ENCODE results near the gene NADK2. TPM values are rescaled to one million over a fixed set of nuclear protein-coding genes. Genes with fewer than 3 reads are reported as not detected.

The NADK2 gene
- total and polyA plus RNA-seq, 10 of the 15 experiments (the other 5 are each of a cell fraction or from before 2014, with no cell fraction given), result 2.4 to 9.0 (median 6.3) TPM

DNA sequence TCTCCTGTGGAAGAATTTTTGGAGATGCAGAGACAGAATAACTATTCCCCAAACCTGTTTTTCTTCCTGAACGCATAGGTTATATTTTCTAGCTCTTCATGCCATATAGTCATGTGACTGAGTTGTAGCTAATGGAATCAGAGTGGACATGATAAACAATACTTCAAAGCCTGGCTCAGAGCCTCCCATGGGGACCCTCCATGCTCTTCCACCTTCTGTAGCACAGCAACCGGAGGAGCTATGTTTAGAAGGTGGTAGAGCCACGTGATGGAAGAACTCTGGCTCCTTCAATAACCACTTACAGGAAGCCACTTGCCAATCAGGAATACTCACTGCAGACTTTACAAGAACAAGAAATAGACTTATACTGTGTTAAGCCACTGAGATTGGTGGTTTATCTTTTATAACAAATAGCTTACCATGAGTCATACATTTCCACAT lies 39.2 kb downstream of the NADK2 start (continued):
- TF ChIP-seq, protein P1, sequence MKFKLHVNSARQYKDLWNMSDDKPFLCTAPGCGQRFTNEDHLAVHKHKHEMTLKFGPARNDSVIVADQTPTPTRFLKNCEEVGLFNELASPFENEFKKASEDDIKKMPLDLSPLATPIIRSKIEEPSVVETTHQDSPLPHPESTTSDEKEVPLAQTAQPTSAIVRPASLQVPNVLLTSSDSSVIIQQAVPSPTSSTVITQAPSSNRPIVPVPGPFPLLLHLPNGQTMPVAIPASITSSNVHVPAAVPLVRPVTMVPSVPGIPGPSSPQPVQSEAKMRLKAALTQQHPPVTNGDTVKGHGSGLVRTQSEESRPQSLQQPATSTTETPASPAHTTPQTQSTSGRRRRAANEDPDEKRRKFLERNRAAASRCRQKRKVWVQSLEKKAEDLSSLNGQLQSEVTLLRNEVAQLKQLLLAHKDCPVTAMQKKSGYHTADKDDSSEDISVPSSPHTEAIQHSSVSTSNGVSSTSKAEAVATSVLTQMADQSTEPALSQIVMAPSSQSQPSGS (IDR thresholded peaks at IDR 0.05; ENCODE audit: low read length), result no peak
- TF ChIP-seq, protein P2, sequence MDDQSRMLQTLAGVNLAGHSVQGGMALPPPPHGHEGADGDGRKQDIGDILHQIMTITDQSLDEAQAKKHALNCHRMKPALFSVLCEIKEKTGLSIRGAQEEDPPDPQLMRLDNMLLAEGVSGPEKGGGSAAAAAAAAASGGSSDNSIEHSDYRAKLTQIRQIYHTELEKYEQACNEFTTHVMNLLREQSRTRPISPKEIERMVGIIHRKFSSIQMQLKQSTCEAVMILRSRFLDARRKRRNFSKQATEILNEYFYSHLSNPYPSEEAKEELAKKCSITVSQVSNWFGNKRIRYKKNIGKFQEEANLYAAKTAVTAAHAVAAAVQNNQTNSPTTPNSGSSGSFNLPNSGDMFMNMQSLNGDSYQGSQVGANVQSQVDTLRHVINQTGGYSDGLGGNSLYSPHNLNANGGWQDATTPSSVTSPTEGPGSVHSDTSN (IDR thresholded peaks at IDR 0.05; ENCODE audit: insufficient replicate concordance, low read depth, low read length), result no peak
- TF ChIP-seq SRF (IDR thresholded peaks at IDR 0.05; ENCODE audit: low read depth in 2 of 2, low read length in 2 of 2) (no peak), RCOR1 (conservative IDR thresholded peaks at IDR 0.05; ENCODE audit: low read depth, low read length) (no peak), FOXM1 (IDR thresholded peaks at IDR 0.05; ENCODE audit: low read depth, low read length) (no peak), BRCA1 (IDR thresholded peaks at IDR 0.05; ENCODE audit: low read depth, low read length) (no peak), CHD4 (IDR thresholded peaks at IDR 0.05) (no peak)
- TF ChIP-seq, protein P3, sequence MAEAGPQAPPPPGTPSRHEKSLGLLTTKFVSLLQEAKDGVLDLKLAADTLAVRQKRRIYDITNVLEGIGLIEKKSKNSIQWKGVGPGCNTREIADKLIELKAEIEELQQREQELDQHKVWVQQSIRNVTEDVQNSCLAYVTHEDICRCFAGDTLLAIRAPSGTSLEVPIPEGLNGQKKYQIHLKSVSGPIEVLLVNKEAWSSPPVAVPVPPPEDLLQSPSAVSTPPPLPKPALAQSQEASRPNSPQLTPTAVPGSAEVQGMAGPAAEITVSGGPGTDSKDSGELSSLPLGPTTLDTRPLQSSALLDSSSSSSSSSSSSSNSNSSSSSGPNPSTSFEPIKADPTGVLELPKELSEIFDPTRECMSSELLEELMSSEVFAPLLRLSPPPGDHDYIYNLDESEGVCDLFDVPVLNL (IDR thresholded peaks at IDR 0.05; ENCODE audit: low read depth, low read length), result no peak
- TF ChIP-seq, protein P4, sequence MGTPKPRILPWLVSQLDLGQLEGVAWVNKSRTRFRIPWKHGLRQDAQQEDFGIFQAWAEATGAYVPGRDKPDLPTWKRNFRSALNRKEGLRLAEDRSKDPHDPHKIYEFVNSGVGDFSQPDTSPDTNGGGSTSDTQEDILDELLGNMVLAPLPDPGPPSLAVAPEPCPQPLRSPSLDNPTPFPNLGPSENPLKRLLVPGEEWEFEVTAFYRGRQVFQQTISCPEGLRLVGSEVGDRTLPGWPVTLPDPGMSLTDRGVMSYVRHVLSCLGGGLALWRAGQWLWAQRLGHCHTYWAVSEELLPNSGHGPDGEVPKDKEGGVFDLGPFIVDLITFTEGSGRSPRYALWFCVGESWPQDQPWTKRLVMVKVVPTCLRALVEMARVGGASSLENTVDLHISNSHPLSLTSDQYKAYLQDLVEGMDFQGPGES (IDR thresholded peaks at IDR 0.05), result no peak
